Tibial artery (tissue), 4 donors: ENCODE results near the gene NPBWR2.

Experiments
- DNase-seq, 2 donors: peaks; one replicate each; pipeline ENCODE4 v3.0.0-alpha.2; 2019
- H3K27ac ChIP-seq, 2 donors: fragments of 200-600 bp; sonication (generic) in 1 of 2; 1 replicate in 1 of 2; 2 replicates in 1 of 2; pipeline ENCODE4 v1.5.1; 2018 to 2019; ENCODE audit warnings: mild to moderate bottlenecking in 1 of 2
- H3K27me3 ChIP-seq, 2 donors: fragments of 200-600 bp; sonication (generic) in 1 of 2; one replicate each; pipeline versions ENCODE4 v1.5.1 to v1.6.0; 2016 to 2019
- H3K36me3 ChIP-seq, 3 donors: fragments of 200-600 bp; sonication (generic) in 2 of 3; one replicate each; pipeline ENCODE4 v1.5.1; 2016 to 2019; ENCODE audit warnings: mild to moderate bottlenecking in 2 of 3
- H3K4me1 ChIP-seq, 4 donors: fragments of 200-600 bp; sonication (generic) in 2 of 4; 1 replicate in 3 of 4; 2 replicates in 1 of 4; pipeline ENCODE4 v1.5.1; 2016 to 2019
- H3K4me3 ChIP-seq, 2 donors: fragments of 200-600 bp; sonication (generic) in 1 of 2; 1 replicate in 1 of 2; 2 replicates in 1 of 2; pipeline ENCODE4 v1.5.1; 2018 to 2019; ENCODE audit warnings: mild to moderate bottlenecking in 2 of 2
- H3K9me3 ChIP-seq, 3 donors: fragments of 200-600 bp; sonication (generic) in 1 of 3; one replicate each; pipeline ENCODE4 v1.5.1; 2016 to 2019
- intact Hi-C: fragments of 100-400 bp; cut with DNase I; formaldehyde crosslinking; loops from one replicate; pipeline ENCODE4 v1.15.0; 2023; ENCODE audit warnings: low total_unique reads
- TF ChIP-seq, protein P1 (sequence below), 2 experiments: fragments of 200-600 bp in 1 of 2; fragments of 450-650 bp in 1 of 2; IDR thresholded peaks; one replicate each; pipeline ENCODE4 v1.5.1; 2017 to 2019; ENCODE audit warnings: antibody characterized with exemption in 2 of 2, mild to moderate bottlenecking in 1 of 2, moderate library complexity in 1 of 2

Gene NPBWR2

DNA sequence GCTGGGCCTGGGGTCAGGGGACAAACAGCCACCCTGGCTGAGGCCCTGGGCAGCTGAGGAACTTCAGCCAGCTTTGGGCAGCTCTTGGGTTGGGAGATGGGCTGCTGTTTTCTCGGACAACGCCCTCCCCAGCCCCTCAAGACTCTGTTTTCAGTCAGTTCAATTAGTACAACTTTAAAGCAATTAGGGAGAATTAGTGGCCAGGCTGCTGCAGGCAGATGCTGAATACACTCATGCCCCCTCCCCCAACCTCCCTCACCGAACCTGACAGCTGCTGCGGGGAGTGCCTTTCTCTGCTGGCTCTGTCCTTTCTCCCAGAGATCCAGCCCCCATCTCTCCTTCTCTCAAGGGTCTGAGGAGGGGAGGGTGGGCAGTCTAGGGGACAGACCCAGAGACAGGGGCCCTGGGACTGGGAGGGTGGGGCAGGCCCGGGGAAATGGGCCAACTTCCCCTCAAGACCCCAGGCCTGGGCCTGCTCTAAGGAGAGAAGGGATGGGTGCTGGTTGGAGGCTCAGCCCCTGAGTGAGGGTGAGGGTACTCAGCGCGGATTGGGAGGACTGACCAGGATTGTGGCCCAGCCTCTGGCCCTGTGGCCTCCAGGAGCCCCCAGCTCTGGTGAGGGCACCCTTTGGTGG lies 39.1 kb upstream of the NPBWR2 start:
- intact Hi-C loops: no loop called here
- no peaks in the 10 kb centered on the region for H3K4me1 ChIP-seq
- H3K27ac ChIP-seq: no peak overlapping the region
- DNase-seq: peak in 1 of 2 donors; percentile 53
- H3K4me3 ChIP-seq: no peak overlapping the region
- TF ChIP-seq, protein P1, sequence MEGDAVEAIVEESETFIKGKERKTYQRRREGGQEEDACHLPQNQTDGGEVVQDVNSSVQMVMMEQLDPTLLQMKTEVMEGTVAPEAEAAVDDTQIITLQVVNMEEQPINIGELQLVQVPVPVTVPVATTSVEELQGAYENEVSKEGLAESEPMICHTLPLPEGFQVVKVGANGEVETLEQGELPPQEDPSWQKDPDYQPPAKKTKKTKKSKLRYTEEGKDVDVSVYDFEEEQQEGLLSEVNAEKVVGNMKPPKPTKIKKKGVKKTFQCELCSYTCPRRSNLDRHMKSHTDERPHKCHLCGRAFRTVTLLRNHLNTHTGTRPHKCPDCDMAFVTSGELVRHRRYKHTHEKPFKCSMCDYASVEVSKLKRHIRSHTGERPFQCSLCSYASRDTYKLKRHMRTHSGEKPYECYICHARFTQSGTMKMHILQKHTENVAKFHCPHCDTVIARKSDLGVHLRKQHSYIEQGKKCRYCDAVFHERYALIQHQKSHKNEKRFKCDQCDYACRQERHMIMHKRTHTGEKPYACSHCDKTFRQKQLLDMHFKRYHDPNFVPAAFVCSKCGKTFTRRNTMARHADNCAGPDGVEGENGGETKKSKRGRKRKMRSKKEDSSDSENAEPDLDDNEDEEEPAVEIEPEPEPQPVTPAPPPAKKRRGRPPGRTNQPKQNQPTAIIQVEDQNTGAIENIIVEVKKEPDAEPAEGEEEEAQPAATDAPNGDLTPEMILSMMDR (IDR thresholded peaks at IDR 0.05): no peak
- peaks cover 0 to 8% (median 8%) of the 10 kb centered on the region in 3 donors for H3K9me3 ChIP-seq
- peaks cover 0 to 50% of the 10 kb centered on the region in 2 donors for H3K27me3 ChIP-seq
- no peaks in the 10 kb centered on the region for H3K36me3 ChIP-seq

DNA sequence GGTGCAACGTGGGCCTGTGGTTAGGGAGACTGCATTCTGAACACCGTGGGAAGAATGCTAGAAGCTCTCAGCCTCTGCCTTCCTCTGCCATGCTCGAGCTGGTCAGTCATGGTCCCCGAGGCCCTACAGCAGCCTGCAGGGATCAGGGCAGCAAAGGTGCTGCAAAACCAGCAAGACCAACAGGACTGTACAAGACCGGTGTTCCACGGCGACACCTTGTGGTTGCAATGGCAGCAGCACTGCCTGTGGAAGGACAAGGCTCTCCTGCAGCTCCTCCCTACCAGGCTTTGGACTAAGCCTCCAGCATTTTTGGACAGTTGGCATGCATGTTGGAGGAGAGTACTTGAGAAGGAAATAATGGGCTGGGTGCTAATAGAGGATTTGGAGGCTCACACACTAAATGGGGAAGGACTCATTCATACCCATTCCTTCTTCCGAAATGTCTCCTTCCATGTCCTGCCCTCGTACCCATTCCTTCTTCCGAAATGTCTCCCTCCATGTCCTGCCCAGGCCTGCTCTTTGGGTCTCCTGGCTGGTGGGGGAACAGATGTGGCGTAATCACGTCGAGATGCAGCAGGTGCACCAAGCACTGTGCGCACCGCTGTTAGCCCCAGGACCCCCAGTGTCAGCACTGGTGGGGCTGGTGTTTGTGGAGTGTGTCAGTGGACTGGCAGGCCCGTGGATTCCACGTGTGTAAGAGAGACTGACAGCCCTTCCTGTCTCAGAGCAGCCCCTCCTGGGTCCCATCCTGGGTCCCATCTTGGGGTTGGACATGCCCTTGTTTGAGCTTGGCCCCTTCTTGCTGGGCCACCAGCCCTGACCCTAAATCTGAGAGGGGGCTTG lies 38.3 kb upstream of the NPBWR2 start:
- intact Hi-C loops: no loop called here
- Histone ChIP-seq H3K9me3 (peaks cover 0 to 8% (median 8%) of the 10 kb centered on the region in 3 donors), H3K27me3 (peaks cover 0 to 57% of the 10 kb centered on the region in 2 donors), H3K36me3 (no peaks in the 10 kb centered on the region), H3K4me3 (no peak overlapping the region), H3K27ac (no peak overlapping the region), H3K4me1 (no peaks in the 10 kb centered on the region)
- TF ChIP-seq, protein P1 (IDR thresholded peaks at IDR 0.05): no peak
- DNase-seq: peak in 1 of 2 donors; percentile 42

DNA sequence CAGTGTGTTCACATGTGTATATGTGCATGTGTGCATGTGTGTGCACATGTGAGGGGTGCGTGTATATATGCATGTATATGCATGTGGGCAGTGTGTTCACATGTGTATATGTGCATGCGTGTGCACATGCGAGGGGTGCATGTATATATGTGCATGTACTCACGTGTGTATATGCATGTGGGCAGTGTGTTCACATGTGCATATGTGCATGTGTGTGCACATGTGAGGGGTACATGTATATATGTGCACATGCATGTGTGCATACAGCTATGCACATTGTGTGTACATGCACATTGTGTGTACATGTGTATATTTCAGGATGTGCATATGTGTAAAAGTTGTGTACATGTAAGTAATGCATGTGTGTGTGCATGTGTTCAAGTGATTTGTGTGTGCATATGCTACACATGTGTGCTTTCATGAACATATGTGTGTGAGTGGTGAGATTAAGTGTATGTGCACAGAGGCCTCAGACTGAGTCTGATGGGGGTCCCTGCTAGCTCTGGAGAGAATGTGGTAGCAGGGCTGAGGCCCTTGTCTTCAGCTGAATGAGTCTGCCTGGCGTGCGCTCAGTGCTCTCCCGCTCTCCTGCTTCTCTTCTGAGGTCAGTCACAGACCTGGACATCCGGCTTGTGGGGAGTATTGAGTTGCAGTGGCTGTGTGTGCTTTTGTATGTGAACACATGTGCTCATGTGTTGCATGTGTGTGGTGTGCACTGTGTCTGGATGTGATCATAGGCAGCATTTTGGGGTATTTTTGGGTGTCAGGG lies 37.0 kb upstream of the NPBWR2 start:
- H3K36me3 ChIP-seq: no peaks in the 10 kb centered on the region
- TF ChIP-seq, protein P1 (IDR thresholded peaks at IDR 0.05): no peak
- peak in 1 of 2 donors; percentile 19 for DNase-seq
- H3K4me3 ChIP-seq: no peak overlapping the region
- H3K9me3 ChIP-seq: peaks cover 0 to 8% (median 8%) of the 10 kb centered on the region in 3 donors
- peaks cover 0 to 71% of the 10 kb centered on the region in 2 donors for H3K27me3 ChIP-seq
- H3K27ac ChIP-seq: no peak overlapping the region
- intact Hi-C loops: no loop called here
- H3K4me1 ChIP-seq: no peaks in the 10 kb centered on the region

DNA sequence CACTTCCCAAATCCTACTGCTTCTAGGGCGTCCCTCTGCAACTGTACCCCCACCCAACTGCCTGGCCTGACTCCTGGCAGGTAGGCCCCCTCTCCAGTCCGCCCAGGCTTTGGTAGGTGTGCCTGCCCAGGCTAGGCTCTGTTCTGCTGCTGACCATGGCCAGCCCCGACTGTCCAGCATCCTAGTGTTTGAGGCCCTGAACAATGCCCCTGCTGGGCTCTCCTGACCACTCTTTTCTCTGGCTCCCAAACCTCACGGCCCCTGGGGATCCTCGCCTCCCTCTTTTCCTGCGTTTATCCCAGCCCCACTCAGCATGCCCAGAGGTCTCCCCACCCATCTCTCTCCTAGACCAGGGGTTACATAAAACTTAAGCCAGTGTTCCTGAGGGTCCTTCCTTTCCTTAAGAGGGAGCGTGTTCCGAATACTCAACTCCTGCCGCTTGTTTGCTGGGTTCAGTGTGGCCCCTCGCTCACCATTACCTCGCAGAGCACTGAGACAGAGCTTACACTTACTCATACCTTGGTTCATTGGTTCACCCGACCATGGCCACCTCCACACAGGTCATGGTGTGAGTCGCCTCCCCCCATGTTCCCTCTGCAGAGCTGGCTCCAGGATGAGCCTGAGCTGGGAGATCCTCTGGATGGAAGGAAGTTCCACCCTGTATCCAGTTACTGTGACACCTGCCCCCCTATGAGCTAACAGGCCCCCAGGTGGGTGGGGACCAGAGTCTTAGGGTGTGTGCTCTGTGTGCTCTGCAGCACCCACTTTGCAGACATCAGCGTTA lies 35.8 kb upstream of the NPBWR2 start:
- peaks cover 0 to 69% of the 10 kb centered on the region in 2 donors for H3K27me3 ChIP-seq
- TF ChIP-seq, protein P1 (IDR thresholded peaks at IDR 0.05): no peak
- no peak overlapping the region for H3K4me3 ChIP-seq
- DNase-seq: peak in 1 of 2 donors; percentile 28
- H3K9me3 ChIP-seq: peaks cover 0 to 8% (median 8%) of the 10 kb centered on the region in 3 donors
- H3K36me3 ChIP-seq: no peaks in the 10 kb centered on the region
- intact Hi-C loops: no loop called here
- H3K4me1 ChIP-seq: no peaks in the 10 kb centered on the region
- no peak overlapping the region for H3K27ac ChIP-seq

DNA sequence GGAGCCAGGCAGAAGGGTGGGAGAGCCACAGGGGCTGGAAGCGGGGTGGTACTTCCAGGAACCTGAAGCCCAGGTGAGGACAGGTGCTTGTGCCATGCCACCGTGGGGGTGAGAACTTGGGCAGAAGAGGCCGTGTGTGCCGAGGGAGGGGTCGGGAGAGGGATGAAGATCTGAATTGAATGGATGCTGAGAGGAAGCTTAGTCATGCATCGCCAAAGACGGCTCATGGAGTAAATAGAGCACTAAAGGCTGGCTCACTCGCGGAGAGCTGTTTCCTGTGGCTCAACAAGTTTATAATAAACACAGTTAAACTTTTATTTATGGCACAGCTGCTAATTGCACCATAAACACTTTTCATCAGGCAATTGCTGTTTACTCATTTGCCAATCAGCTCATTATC lies 35.2 kb upstream of the NPBWR2 start:
- H3K36me3 ChIP-seq: no peaks in the 10 kb centered on the region
- no peak overlapping the region for H3K4me3 ChIP-seq
- DNase-seq: peak in 1 of 2 donors; percentile 21
- TF ChIP-seq, protein P1 (IDR thresholded peaks at IDR 0.05): no peak
- peaks cover 0 to 8% (median 8%) of the 10 kb centered on the region in 3 donors for H3K9me3 ChIP-seq
- H3K27ac ChIP-seq: no peak overlapping the region
- H3K27me3 ChIP-seq: peaks cover 0 to 67% of the 10 kb centered on the region in 2 donors
- H3K4me1 ChIP-seq: no peaks in the 10 kb centered on the region
- intact Hi-C loops: no loop called here
